CD14-positive monocyte (primary cell): Measurements from ENCODE around the gene ABCG5. TPM values are rescaled to one million over a fixed set of nuclear protein-coding genes. Genes with fewer than 3 reads are reported as not detected.

Experiments
- DNase-seq, 3 donors: peaks; one replicate each; pipeline ENCODE4 v3.0.0-alpha.2; 2011 to 2022
- H2AFZ ChIP-seq: 2 replicates; pipeline ENCODE4 v1.6.0; 2012; ENCODE audit warnings: mild to moderate bottlenecking, low read depth, low read length, inconsistent platforms; ENCODE audit not compliant: insufficient read depth, poor library complexity, severe bottlenecking
- H3K27ac ChIP-seq, 2 donors: 1 replicate in 1 of 2; 2 replicates in 1 of 2; pipeline ENCODE4 v1.5.1; 2012 to 2013; ENCODE audit warnings: low read length in 2 of 2, control low read depth in 1 of 2, inconsistent platforms in 1 of 2, low read depth in 1 of 2, mild to moderate bottlenecking in 1 of 2
- H3K27me3 ChIP-seq, 2 donors: one replicate each; pipeline versions ENCODE4 v1.6.0 to v1.6.1; 2011 to 2013; ENCODE audit warnings: low read length in 2 of 2; ENCODE audit not compliant: control insufficient read depth in 2 of 2, insufficient read depth in 2 of 2
- H3K36me3 ChIP-seq, 2 donors: replicated peaks in 1 of 2; 1 replicate in 1 of 2; 2 replicates in 1 of 2; pipeline versions ENCODE4 v1.5.1 to v1.6.1; 2012 to 2013; ENCODE audit warnings: low read length in 2 of 2, control low read depth in 1 of 2, inconsistent platforms in 1 of 2, mild to moderate bottlenecking in 1 of 2; ENCODE audit not compliant: insufficient read depth in 2 of 2, control insufficient read depth in 1 of 2
- H3K4me1 ChIP-seq, 2 donors: 1 replicate in 1 of 2; 2 replicates in 1 of 2; pipeline versions ENCODE4 v1.5.1 to v1.6.1; 2012 to 2013; ENCODE audit warnings: low read length in 2 of 2, control low read depth in 1 of 2, inconsistent platforms in 1 of 2, mild to moderate bottlenecking in 1 of 2, moderate library complexity in 1 of 2; ENCODE audit not compliant: insufficient read depth in 2 of 2, control insufficient read depth in 1 of 2
- H3K4me2 ChIP-seq: replicated peaks from 2 replicates; pipeline ENCODE3; 2012; ENCODE audit warnings: low read length, moderate library complexity, mild to moderate bottlenecking; ENCODE audit not compliant: poor library complexity, severe bottlenecking; ENCODE audit errors: extremely low read depth
- H3K4me3 ChIP-seq, 3 experiments: fragments of 200-600 bp in 1 of 3; sonication (generic) in 1 of 3; replicated peaks in 1 of 3; 1 replicate in 2 of 3; 2 replicates in 1 of 3; pipeline ENCODE4 v1.5.1; 2011 to 2013; ENCODE audit warnings: low read length in 3 of 3, mild to moderate bottlenecking in 3 of 3, control low read depth in 2 of 3, low read depth in 2 of 3, inconsistent platforms in 1 of 3, moderate library complexity in 1 of 3
- H3K79me2 ChIP-seq: 2 replicates; pipeline ENCODE4 v1.6.0; 2012; ENCODE audit warnings: mild to moderate bottlenecking, control low read depth, inconsistent platforms, low read length, moderate library complexity; ENCODE audit not compliant: insufficient read depth
- H3K9ac ChIP-seq: 2 replicates; pipeline ENCODE4 v1.6.0; 2017; ENCODE audit warnings: low read length, mild to moderate bottlenecking; ENCODE audit not compliant: insufficient read depth, poor library complexity, severe bottlenecking
- H3K9me3 ChIP-seq, 2 donors: replicated peaks in 1 of 2; 1 replicate in 1 of 2; 2 replicates in 1 of 2; pipeline versions ENCODE4 v1.5.1 to v1.6.1; 2012 to 2013; ENCODE audit warnings: low read length in 2 of 2, control low read depth in 1 of 2; ENCODE audit not compliant: control insufficient read depth in 1 of 2, insufficient read depth in 1 of 2
- H4K20me1 ChIP-seq: 2 replicates; pipeline ENCODE4 v1.6.0; 2012; ENCODE audit warnings: mild to moderate bottlenecking, low read length, control low read depth, moderate library complexity; ENCODE audit not compliant: insufficient read depth
- H3K27ac Mint-ChIP-seq, 7 donors: one replicate each; pipeline ENCODE4 v1.8.0; 2020; ENCODE audit warnings: mild to moderate bottlenecking in 7 of 7, mixed read lengths in 7 of 7, moderate library complexity in 6 of 7, inconsistent platforms in 2 of 7
- H3K27me3 Mint-ChIP-seq, 3 donors: one replicate each; pipeline ENCODE4 v1.8.0; 2021 to 2022; ENCODE audit warnings: low read depth in 3 of 3, mild to moderate bottlenecking in 3 of 3, mixed read lengths in 3 of 3, moderate library complexity in 3 of 3, inconsistent platforms in 1 of 3
- H3K36me3 Mint-ChIP-seq, 2 donors: one replicate each; pipeline ENCODE4 v1.8.0; 2020; ENCODE audit warnings: mixed read lengths in 2 of 2, inconsistent platforms in 1 of 2, mild to moderate bottlenecking in 1 of 2
- H3K4me1 Mint-ChIP-seq: one replicate; pipeline ENCODE4 v1.8.0; 2020; ENCODE audit warnings: mild to moderate bottlenecking, mixed read lengths
- H3K4me3 Mint-ChIP-seq, 2 donors: one replicate each; pipeline ENCODE4 v1.8.0; 2020; ENCODE audit warnings: mild to moderate bottlenecking in 2 of 2, mixed read lengths in 2 of 2, moderate library complexity in 1 of 2
- H3K9me3 Mint-ChIP-seq, 7 donors: one replicate each; pipeline ENCODE4 v1.8.0; 2020 to 2022; ENCODE audit warnings: mixed read lengths in 7 of 7, mild to moderate bottlenecking in 6 of 7, moderate library complexity in 6 of 7, inconsistent platforms in 2 of 7
- WGBS: methylation state at CpG from one replicate; pipeline ENCODE4 v1.1.5; 2013; ENCODE audit warnings: missing lambda C conversion rate; ENCODE audit not compliant: insufficient coverage; 5-methylcytosine and 5-hydroxymethylcytosine counted together
- intact Hi-C, 2 donors: fragments of 100-400 bp; cut with micrococcal nuclease; formaldehyde crosslinking; loops; one replicate each; pipeline versions ENCODE4 v1.15.0 to v1.15.1; 2023
- polyA plus RNA-seq, 3 donors: library from polyadenylated mRNA; depleted of rRNA in 1 of 3; unstranded in 2 of 3; stranded (reverse) in 1 of 3; fragments of 300-500 nt in 2 of 3; fragments of >200 nt in 1 of 3; fragmentation: Illumina TruSeq in 2 of 3; gene quantifications; 1 replicate in 2 of 3; 2 replicates in 1 of 3; pipeline ENCODE4 v1.2.3, GENCODE V29; 2012 to 2021
- TF ChIP-seq, protein P1 (sequence below): fragments of 200-600 bp; IDR thresholded peaks from one replicate; pipeline ENCODE4 v1.8.0; 2022; ENCODE audit warnings: antibody characterized with exemption, mild to moderate bottlenecking

Gene ABCG5
- polyA plus RNA-seq, 3 donors: not detected

DNA sequence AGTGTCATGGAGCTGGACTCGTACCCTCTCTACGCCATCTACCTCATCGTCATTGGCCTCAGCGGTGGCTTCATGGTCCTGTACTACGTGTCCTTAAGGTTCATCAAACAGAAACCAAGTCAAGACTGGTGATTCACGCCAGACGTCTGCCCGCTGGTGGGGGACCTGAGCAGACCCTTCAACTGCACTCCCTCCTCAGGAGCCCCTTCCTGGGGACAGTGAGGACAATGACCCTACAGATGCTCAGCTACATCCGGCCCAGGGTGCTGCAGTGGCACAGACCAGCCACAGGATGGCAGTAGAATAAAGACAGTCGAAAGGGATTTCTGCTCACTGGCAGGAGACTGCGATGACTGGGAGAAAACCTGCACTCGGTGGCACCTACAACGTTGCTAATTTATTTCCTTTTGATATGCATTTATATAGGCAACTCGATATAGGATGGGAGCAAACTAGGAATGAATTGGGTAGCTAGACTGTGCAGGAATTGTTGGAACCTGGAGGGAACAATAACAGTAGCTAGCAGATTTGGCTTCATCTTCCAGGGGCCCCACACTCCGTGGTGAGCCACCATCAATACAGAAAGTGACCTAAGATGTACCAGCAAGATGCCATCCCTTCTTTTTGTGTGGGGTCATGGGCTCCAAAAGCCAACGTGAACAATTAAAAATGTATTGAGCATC lies 39.3 kb upstream of the ABCG5 start:
- Histone ChIP-seq H3K27ac (no peak overlapping the region), H3K9me3 (no peaks in the 10 kb centered on the region), H2AFZ (no peak overlapping the region), H3K4me2 (no peak overlapping the region), H3K4me1 (no peaks in the 10 kb centered on the region), H3K9ac (no peak overlapping the region), H3K4me3 (no peak overlapping the region), H3K36me3 (no peaks in the 10 kb centered on the region), H3K27me3 (no peaks in the 10 kb centered on the region), H4K20me1 (no peaks in the 10 kb centered on the region), H3K79me2 (no peaks in the 10 kb centered on the region)
- WGBS: 49% methylated on average over 11 of the region's 16 CpGs
- Mint-ChIP-seq H3K9me3 (no peaks in the 10 kb centered on the region), H3K27me3 (peaks cover 2 to 5% (median 2%) of the 10 kb centered on the region in 3 donors), H3K4me3 (no peak overlapping the region), H3K4me1 (peaks cover 2% of the 10 kb centered on the region), H3K36me3 (no peaks in the 10 kb centered on the region), H3K27ac (no peak overlapping the region)
- TF ChIP-seq, protein P1, sequence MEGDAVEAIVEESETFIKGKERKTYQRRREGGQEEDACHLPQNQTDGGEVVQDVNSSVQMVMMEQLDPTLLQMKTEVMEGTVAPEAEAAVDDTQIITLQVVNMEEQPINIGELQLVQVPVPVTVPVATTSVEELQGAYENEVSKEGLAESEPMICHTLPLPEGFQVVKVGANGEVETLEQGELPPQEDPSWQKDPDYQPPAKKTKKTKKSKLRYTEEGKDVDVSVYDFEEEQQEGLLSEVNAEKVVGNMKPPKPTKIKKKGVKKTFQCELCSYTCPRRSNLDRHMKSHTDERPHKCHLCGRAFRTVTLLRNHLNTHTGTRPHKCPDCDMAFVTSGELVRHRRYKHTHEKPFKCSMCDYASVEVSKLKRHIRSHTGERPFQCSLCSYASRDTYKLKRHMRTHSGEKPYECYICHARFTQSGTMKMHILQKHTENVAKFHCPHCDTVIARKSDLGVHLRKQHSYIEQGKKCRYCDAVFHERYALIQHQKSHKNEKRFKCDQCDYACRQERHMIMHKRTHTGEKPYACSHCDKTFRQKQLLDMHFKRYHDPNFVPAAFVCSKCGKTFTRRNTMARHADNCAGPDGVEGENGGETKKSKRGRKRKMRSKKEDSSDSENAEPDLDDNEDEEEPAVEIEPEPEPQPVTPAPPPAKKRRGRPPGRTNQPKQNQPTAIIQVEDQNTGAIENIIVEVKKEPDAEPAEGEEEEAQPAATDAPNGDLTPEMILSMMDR: peak; percentile 85
- intact Hi-C loops: no loop called here
- DNase-seq: peak in 2 of 3 donors; percentile 18 to 20

DNA sequence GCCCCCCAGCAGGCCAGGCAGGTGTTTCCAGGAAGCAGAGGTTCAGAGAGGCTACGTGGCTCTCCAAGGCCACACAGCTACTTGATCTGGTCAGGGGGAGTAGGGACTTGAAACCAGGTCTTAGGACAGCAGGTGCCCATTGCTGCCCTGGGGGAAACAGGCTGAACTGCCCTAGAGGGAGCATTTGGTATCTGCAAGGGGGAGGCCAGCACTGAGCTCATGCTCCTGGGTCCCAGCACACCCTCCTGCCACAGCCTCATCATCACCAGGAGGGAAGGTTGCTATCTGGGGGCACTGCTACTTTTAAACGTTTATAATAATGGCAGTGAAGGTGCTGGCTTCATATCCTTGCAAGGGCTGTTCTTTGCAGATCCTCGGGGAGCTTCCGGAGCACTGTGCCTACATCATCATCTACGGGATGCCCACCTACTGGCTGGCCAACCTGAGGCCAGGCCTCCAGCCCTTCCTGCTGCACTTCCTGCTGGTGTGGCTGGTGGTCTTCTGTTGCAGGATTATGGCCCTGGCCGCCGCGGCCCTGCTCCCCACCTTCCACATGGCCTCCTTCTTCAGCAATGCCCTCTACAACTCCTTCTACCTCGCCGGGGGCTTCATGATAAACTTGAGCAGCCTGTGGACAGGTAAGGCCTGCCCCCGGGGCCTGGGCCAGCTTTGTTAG lies 36.3 kb upstream of the ABCG5 start:
- Histone ChIP-seq H4K20me1 (no peaks in the 10 kb centered on the region), H3K27me3 (no peaks in the 10 kb centered on the region), H3K36me3 (no peaks in the 10 kb centered on the region), H3K9ac (no peak overlapping the region), H3K4me1 (no peaks in the 10 kb centered on the region), H3K27ac (no peak overlapping the region), H3K9me3 (no peaks in the 10 kb centered on the region), H2AFZ (no peak overlapping the region), H3K4me3 (no peak overlapping the region), H3K4me2 (no peak overlapping the region), H3K79me2 (no peaks in the 10 kb centered on the region)
- intact Hi-C loops: no loop called here
- H3K36me3 Mint-ChIP-seq: no peaks in the 10 kb centered on the region
- H3K4me3 Mint-ChIP-seq: no peak overlapping the region
- WGBS: 86% methylated on average over 10 of the region's 11 CpGs
- peaks cover 2% of the 10 kb centered on the region for H3K4me1 Mint-ChIP-seq
- peaks cover 2 to 13% (median 3%) of the 10 kb centered on the region in 3 donors for H3K27me3 Mint-ChIP-seq
- H3K27ac Mint-ChIP-seq: no peak overlapping the region
- TF ChIP-seq, protein P1: no peak
- DNase-seq: no peak
- peaks cover 0 to 2% (median 0%) of the 10 kb centered on the region in 7 donors for H3K9me3 Mint-ChIP-seq
